ENCODE results near the gene SPIC.

SPIC gene

GRCh38 chr12:101536069-101536674 lies 61.0 kb downstream of the SPIC start:
- DNase-seq, result no peak
